H54 (cell line): ENCODE data around the gene ANKRD13C.
"Not testable (repeated sequence)": the region's sequence is repeated elsewhere in the genome, so short reads cannot be mapped to it uniquely, and the experiment has no call there.

Experiments used
- DNase-seq: peaks from one replicate; pipeline ENCODE4 v3.0.0; 2011; ENCODE audit warnings: low spot score, mixed read lengths; ENCODE audit not compliant: insufficient read length
- FAIRE-seq: peaks from 3 replicates; lab custom pipeline; 2011; peaks lifted over from hg19 to GRCh38; lab: Jason Lieb, UNC
- POLR2A ChIP-seq: IDR thresholded peaks from 2 replicates; pipeline ENCODE4 v1.6.1; 2011; ENCODE audit warnings: low read depth, mild to moderate bottlenecking, low read length

The ANKRD13C gene

DNA sequence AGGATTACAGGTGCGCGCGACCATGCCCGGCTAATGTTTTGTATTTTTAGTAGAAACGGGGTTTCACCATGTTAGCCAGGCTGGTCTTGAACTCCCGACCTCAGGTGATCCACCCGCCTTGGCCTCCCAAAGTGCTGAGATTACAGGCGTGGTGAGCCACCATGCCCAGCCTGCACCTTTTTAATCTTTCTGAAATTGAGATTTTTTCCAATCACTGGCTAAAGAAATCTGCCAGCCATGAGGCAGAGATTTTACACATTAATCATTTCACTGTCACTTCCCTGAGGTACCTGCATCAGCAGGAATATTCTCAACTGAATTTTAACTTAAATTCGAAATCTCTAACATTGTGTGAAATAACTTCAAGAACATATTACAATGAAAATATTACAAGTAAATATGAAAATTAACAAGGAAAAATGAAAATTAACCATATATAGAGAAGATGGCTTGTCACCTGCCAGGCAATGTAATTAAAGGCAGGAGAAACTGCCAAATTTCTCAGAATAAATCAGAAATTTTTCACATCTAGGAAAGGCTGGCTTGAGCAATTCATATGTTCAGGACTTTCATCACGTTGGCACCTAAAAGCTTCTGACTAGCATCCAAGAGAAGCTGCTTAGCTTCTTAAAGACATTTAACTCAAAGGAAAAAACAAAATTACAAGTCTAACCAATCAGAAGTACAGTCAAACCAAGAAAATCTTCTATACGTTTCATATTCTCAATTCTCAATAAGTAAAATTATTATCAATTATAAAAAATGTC, 5.9 kb downstream of the ANKRD13C start:
- FAIRE-seq (no peak), DNase-seq (no peak)
- no peak for TF ChIP-seq POLR2A

DNA sequence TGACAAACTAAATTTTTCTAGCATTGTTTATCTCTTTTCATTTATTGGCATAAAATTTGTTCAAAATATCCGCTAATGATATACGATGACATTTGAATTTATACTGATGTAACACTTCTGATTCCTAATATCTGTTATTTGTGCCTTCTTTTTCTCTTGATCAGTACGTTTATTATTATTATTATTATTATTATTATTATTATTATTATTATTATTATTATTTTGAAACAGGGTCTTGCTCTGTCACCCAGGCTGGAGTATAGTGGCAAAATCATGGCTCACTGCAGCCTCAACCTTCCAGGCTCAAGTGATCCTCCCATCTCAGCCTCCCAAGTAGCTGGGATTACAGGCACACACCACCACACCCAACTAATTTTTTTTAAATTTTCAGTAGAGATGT, 14.9 kb downstream of the ANKRD13C start:
- not testable (repeated sequence) for FAIRE-seq, DNase-seq

DNA sequence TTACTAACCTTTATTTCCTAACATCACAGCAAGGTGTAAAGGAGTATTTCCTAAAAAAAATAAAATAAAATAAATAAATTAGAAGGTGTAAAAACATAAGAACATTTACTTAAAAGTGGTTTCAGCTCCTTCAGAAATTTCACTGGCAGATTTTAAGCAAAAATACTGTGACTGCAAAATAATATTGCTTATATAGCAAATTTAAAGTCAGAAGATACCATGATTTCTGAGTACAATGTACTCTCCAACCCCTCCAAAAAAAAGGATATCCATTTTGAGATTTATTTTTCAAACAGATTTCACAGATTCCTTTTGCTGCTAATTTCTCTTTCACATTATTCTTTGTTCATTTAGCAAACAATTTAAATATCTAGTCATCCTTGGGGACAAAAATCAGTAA, 18.5 kb downstream of the ANKRD13C start:
- FAIRE-seq, result no peak
- no peak for TF ChIP-seq POLR2A
- no peak for DNase-seq

DNA sequence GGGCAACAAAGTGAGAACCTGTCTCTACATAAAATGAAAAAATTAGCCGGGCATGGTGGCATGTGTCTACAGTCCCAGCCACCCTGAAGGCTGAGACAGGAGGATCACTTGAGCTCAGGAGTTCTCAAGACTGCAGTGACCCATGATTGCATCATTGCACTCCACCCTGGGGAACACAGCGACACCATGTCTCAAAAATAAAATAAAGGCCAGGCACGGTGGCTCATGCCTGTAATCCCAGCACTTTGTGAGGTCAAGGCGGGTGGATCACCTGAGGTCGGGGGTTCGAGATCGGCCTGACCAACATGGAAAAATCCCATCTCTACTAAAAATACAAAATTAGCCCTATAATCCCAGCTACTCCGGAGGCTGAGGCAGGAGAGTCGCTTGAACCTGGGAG, 20.1 kb downstream of the ANKRD13C start:
- FAIRE-seq (no peak), DNase-seq (no peak)
- no peak for TF ChIP-seq POLR2A

DNA sequence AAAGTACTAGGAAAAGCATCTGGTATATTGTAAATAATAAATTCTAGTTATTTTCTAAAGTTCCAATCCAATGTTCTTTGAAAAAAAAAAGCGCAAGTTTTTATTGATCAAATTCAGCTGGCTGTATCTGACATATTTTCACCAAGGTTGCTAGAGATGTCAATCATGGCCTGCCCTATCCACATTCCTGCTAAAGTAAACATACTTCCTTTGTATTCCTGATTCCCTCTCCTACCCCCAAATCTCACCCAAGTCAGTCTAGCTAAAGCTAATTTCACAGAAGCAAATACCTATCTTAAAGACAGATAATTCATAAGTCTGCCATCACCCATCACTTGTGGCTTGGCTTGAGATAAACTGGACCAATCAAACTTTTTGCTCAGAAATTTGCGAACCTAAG, 21.3 kb downstream of the ANKRD13C start:
- no peak for FAIRE-seq
- TF ChIP-seq POLR2A, result no peak

DNA sequence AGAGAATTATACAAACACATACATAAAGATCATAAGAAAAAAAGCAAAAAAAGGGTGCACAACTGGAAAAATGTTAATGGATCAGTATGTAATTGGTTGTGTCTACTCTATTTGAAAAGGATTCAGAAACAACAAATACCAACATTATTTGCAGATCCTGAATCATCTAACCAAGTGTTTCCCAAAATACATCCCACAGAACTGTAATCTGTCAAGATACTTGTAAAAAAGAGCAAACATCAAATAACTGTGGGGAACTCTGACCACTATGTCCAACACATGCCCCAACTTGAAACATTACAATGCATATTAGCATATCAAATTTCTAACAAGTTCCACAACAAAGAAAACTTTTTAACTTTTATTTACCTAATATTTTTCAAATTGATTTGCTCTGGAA, 22.6 kb downstream of the ANKRD13C start:
- FAIRE-seq, result no peak
- TF ChIP-seq POLR2A, result no peak
- DNase-seq, result no peak

More for the DNA sequence above, 21.3 kb downstream of the ANKRD13C start:
- no peak for DNase-seq

DNA sequence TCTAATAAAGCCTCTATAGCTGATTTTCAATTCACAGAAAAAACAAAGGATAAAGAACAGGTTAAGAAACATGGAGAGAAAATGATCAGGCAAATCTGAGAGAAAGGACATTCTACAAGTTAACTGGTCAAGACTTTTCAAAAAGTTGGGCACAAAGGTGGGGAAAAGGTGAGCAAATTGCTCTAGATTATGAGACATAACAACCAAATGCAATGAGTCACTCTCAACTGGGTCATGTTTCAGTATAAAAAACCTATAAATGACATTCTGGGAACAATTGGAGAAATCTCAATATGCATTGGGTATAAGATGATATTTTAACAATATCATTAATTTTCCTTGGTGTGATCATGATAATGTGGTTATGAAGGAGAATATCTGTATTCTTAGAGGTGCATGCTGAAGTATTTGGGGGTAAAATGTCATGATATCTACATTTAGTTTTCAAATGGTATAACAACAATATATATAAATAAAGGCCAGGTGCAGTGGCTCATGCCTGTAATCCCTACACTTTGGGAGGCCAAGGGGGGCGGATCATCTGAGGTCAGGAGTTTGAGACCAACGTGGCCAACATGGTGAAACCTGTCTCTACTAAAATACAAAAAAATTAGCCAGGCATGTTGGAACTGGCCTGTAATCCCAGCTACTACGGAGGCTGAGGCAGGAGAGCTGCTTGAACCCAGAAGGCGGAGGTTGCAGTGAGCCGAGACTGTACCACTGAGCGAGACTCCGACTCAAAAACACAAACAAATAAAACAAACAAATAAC, 27.0 kb downstream of the ANKRD13C start:
- no peak for DNase-seq
- peak; percentile 64 for FAIRE-seq
- TF ChIP-seq POLR2A, result no peak

DNA sequence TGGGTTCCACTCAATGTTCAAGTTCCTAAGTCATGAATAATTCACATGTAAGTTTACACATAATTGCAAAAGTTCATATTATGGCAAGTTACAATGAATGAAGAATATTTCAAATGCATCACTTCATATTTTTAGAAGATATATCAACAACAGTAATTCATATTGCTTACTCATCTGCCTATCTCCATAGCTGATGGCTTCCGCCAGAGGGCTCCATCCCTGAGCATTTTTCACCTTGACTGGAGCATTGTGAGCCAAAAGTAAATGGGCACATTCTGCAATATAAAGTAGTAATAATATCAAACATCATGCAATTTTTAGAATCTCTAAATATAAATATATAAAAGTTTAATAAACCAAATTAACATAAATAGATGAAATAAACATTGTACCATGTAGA, 29.8 kb downstream of the ANKRD13C start:
- no peak for FAIRE-seq
- no peak for TF ChIP-seq POLR2A

DNA sequence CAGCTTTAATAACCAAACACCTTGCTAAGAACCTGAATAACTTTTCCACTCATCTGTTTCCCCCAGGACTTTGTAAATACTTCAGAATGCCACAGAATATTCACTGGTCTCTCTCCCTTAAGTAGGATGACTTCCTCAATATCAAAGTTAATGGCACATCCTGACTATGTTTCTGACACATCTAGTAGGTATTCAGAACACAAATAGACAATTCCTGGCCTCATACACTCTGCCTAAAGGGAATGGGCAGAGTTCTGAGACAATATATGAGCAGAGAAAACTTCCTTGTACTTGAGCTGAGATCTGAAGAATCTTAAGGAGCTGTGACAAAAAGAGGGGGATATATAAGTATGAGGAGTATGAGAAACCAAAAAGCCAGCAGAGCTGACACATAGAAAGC, 34.8 kb downstream of the ANKRD13C start:
- DNase-seq, result peak; percentile 23
- TF ChIP-seq POLR2A, result no peak
- FAIRE-seq, result peak; percentile 92

More for the DNA sequence above, 29.8 kb downstream of the ANKRD13C start:
- DNase-seq, result no peak

DNA sequence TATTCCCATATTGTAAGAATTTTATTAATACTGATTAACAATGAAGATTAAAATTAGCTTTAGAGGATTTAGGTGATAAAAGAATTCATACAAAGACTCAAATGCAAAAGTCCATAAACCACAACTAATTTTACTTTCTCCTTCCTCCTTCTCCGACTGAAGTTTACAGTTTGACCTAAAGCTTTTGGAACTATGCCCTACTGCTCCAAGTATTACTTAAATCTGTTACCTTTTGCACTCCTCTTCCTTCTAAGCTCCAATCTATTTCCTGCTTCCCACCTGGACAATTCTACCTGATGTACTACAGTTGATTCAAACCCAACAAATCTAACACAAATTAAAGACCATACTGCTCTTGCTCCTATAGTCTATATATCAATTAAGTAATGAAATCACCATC, 36.3 kb downstream of the ANKRD13C start:
- no peak for DNase-seq
- peak; percentile 23 for FAIRE-seq
- TF ChIP-seq POLR2A, result no peak

DNA sequence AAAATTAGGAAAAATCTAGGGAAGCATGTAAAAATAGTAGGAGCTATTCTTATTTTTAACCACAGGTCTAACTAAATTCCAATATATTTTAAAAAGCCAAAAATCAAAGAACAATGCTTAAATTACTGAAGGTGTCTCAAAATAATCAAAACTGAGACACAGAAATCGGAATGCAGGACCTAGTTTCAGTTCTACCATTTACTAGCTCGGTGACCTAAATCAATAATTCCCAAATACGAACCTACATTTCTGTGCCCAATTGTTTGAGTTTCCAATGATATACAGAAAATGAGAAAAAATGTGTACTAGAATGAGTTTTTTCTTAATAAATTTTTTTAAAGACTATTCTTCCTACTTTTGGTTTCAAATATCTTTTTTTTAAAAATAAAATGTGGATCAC, 37.4 kb downstream of the ANKRD13C start:
- no peak for DNase-seq
- no peak for TF ChIP-seq POLR2A
- FAIRE-seq, result no peak

DNA sequence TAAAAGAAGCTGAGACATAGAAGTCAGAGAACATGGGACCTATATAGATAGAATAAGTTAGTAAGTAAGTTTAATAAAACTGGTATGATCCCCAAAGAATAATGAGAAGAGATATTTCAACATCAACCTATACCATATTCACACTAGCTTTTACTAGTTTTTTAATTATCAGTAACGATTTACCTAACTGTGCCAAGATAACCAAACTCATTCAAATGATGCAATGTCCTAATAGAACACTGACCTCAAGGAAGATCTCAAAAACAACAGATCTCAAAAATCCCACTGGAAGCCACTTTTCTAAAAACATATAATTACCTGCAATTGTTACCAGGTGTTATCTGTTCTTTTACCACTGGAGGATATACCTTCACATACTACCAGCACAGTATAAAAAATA, 38.7 kb downstream of the ANKRD13C start:
- FAIRE-seq (no peak), DNase-seq (no peak)
- no peak for TF ChIP-seq POLR2A

DNA sequence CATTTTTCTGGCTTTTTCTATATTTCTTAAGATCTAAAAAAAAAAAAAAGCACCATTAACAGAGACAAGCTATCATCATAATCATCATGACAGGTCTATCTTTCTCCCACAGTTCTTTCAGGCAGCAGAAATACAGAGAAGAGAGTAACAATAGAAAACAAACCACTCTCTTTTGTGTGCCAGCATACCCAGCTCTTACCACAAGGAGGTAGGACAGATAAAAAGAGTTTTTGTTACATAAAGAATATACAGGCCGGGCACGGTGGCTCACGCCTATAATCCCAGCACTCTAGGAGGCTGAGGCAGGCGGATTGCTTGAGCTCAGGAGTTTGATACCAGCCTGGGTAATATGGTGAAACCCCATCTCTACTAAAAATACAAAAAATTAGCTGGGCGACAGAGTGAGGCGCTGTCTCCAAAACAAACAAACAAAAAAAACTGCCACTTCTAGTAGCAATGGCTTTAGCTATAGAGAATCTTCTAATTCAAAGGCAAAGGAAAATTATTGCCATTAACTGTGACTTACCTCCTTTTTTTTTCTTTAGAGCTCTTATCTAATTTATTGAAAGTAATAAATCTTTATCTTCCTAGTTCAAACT, 39.7 kb downstream of the ANKRD13C start:
- DNase-seq (no peak), FAIRE-seq (no peak)
- no peak for TF ChIP-seq POLR2A

DNA sequence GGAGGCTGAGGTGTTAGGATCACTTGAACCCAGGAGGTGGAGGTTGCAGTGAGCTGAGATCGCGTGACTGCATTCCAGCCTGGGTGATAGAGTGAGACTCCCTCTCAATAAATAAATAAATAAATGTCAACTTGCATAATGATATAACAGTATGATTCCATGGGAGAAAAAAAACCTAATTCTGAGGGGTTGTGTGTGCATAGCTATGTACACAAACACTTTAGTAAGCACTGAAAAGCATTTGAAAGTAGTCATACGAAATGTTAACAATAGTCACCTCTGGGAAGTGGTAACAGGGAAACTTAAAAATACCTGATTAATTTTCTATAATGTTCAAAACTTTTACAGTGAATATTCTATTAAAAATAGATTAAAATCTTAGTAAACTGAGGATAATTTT, 43.2 kb downstream of the ANKRD13C start:
- FAIRE-seq (no peak), DNase-seq (no peak)
- TF ChIP-seq POLR2A, result no peak

DNA sequence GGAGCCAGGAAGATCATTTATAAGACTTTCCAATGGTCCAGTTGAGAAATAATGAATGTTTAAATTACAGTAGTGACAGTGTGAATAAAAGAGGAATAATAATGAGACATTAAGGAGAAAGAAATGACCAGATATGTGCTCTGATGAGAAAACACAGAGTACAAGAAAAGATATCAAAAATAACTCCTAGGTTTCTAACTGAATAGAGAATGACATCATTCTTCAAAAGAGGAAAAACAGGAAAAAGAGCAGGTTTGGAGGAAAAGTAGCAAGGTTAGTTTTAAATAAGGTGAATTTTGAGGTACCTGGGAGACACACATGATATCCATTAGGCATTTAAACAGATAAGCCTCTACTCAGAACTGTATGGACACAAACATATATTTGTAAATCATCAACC, 55.0 kb downstream of the ANKRD13C start:
- DNase-seq, result no peak
- TF ChIP-seq POLR2A, result no peak
- FAIRE-seq, result no peak
